Measurements from ENCODE around the gene FEN1. TPM values are rescaled to one million over a fixed set of nuclear protein-coding genes. Genes with fewer than 3 reads are reported as not detected.

FEN1 gene
- total RNA-seq, 1 donor from 2014 or later: 44.6 TPM

- peaks cover 7% of the 10 kb centered on the region for H3K36me3 Mint-ChIP-seq
- no peak for DNase-seq (ENCODE audit: extremely low spot score, unreplicated experiment)
Observed at GRCh38 chr11:61797263-61797944, 4.7 kb downstream of the FEN1 start.

GRCh38 chr11:61799665-61800284, 7.1 kb downstream of the FEN1 start:
- no peak for DNase-seq (ENCODE audit: extremely low spot score, unreplicated experiment)
- TF ChIP-seq CTCF (conservative IDR thresholded peaks at IDR 0.05): no peak
- Mint-ChIP-seq H3K9me3 (no peaks in the 10 kb centered on the region), H3K27me3 (no peaks in the 10 kb centered on the region), H3K4me1 (ENCODE audit: unreplicated experiment) (peaks cover 14% of the 10 kb centered on the region), H3K36me3 (peaks cover 16% of the 10 kb centered on the region), H3K4me3 (no peak overlapping the region), H3K27ac (no peak overlapping the region)

More at GRCh38 chr11:61797263-61797944, 4.7 kb downstream of the FEN1 start:
- peaks cover 14% of the 10 kb centered on the region for H3K4me1 Mint-ChIP-seq (ENCODE audit: unreplicated experiment)
- peak overlapping the region; percentile 90 for H3K27ac Mint-ChIP-seq
- TF ChIP-seq CTCF (conservative IDR thresholded peaks at IDR 0.05): peak; percentile 90
- H3K4me3 Mint-ChIP-seq: peak overlapping the region; percentile 59
- H3K27me3 Mint-ChIP-seq: no peaks in the 10 kb centered on the region
- no peaks in the 10 kb centered on the region for H3K9me3 Mint-ChIP-seq

- Mint-ChIP-seq H3K27me3 (no peaks in the 10 kb centered on the region), H3K27ac (peak overlapping the region; percentile 17), H3K4me1 (ENCODE audit: unreplicated experiment) (peaks cover 14% of the 10 kb centered on the region), H3K4me3 (no peak overlapping the region), H3K36me3 (peaks cover 16% of the 10 kb centered on the region), H3K9me3 (no peaks in the 10 kb centered on the region)
- DNase-seq (ENCODE audit: extremely low spot score, unreplicated experiment): no peak
- TF ChIP-seq CTCF (conservative IDR thresholded peaks at IDR 0.05): no peak
Observed at GRCh38 chr11:61800331-61801281, 7.9 kb downstream of the FEN1 start.

- no peak overlapping the region for H3K4me3 Mint-ChIP-seq
- H3K4me1 Mint-ChIP-seq (ENCODE audit: unreplicated experiment): peaks cover 8% of the 10 kb centered on the region
- no peak for DNase-seq (ENCODE audit: extremely low spot score, unreplicated experiment)
- no peak overlapping the region for H3K27ac Mint-ChIP-seq
- H3K36me3 Mint-ChIP-seq: peaks cover 20% of the 10 kb centered on the region
- no peak for TF ChIP-seq CTCF (conservative IDR thresholded peaks at IDR 0.05)
- H3K9me3 Mint-ChIP-seq: no peaks in the 10 kb centered on the region
- no peaks in the 10 kb centered on the region for H3K27me3 Mint-ChIP-seq
Observed at GRCh38 chr11:61802605-61803004, 9.9 kb downstream of the FEN1 start.

GRCh38 chr11:61803889-61804647, 11.4 kb downstream of the FEN1 start:
- no peak overlapping the region for H3K4me3 Mint-ChIP-seq
- TF ChIP-seq CTCF (conservative IDR thresholded peaks at IDR 0.05): no peak
- no peaks in the 10 kb centered on the region for H3K9me3 Mint-ChIP-seq
- H3K4me1 Mint-ChIP-seq (ENCODE audit: unreplicated experiment): peaks cover 4% of the 10 kb centered on the region
- no peak for DNase-seq (ENCODE audit: extremely low spot score, unreplicated experiment)
- no peaks in the 10 kb centered on the region for H3K27me3 Mint-ChIP-seq
- H3K27ac Mint-ChIP-seq: peak overlapping the region; percentile 11
- peaks cover 26% of the 10 kb centered on the region for H3K36me3 Mint-ChIP-seq
